DMS153 treated with DMSO at 0.1 percent for 48 hours (cell line): ENCODE data around the gene SCYGR2.

ENCODE experiments used
- DNase-seq: peaks from one replicate; lab custom pipeline; 2025; ENCODE audit not compliant: unreplicated experiment; lab: John Stamatoyannopoulos, UW

SCYGR2 gene

DNA sequence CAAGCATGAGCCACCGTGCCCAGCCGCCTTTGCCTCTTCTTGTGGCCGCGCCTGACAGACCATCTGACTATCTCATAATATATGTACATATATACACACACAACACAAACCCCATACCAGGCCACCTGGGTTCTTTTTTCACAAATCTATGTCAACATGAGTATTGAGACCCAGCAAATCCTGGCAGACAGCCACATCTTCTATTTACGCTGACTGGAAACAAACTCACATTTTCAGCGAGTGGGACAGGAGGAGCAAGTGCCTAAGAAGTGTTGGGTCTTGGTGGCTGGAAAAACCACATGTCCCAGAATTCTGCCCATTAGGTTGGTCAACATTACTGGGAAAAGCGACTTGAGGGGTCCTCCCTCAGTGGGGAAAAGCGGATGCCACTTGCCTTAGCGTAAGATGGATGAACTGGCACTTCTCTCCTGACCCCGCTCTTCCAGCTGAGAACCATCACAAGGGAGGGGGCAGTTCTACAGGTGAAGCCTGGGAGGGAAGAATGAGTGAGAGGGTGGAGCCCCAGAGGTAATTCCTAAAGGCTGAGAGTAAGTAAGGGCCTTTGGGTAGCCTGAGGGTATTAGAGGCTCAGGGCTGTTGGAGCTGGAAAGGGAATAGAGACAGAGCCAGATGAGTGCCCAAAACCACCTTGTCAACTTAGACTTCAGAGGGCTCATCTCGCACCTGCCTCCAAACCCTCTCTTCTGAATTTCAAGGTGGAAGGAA is 14.0 kb downstream of the SCYGR2 start:
- no peak for DNase-seq

DNA sequence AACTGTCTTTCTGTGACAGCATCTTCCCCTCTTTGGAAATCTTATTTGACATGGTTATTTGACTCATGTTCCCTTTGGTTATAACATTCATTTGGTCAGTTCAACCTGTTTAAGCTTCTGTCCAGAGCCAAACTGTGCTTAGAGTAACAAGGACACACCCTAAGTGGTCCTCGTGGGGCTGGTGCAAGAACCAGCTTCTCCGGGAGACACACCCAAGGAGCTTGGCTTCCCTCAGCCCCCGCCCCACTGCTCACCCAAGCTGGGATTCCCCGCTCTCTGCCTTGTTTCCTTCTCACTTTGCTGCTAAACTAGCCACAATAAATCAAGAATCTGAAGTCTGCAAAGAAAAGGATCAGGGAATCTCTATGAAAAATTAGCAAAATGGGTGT is 14.6 kb downstream of the SCYGR2 start:
- DNase-seq: no peak

DNA sequence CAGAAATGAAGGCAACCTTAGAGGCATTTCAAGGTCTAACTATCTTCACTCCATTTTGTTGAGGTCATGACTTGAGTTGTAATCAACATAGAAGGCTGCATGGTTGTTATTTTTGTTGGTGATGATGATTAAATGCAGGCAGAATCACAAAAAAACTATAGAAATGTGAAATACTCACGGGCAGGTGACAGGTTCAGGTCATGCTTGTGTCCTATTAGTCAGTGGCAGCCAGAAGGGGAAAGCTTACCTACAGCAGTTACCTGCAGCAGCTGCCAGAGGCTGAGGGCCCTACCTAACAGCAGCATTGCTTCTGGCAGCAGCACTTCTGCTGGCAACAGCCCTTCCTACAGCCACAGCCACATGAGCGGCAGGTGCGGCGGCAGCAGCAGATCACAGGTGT is 15.6 kb downstream of the SCYGR2 start:
- DNase-seq: no peak

DNA sequence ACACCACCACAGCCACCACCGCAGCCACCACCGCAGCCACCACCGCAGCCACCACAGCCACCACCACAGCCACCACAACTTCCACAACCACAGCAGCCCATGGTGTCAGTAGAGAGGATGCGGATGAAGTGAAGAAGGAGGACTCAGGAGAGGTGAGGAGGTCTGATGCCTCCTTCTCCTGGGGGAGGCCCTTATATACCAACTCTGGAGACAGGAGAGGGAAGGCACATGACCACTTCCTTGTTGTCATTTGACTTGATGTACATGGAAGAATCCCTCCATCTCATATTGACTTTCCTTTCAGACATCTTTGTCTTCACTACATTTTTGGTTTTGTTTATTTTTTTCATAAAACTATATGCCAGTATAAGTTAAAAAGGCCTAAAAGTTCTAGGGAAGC is 16.0 kb downstream of the SCYGR2 start, which contains the start of gene SCYGR3:
SCYGR3 (minus strand) TSS at position 101 of the 400 bp plus-strand sequence; CDS start at position 101, 0 bp downstream.
- no peak for DNase-seq

DNA sequence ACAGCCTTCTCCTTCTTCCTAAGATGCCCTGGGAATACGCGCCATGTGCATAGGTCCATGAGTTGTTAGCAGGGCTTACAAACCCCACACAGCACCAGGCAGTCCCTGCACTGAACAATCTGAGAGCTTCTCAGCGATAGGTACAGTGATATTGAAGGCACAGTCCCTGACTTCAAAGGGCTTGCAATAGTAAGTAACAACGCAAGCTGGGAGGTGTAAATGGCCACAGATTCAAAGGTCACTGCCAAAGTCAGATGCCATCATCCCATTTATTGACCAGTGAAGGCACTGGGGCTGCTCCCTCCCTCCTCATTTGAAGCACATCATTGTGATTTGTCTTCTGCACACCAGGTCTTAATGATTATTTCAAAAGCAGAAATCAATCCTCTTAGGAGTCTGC is 16.5 kb downstream of the SCYGR2 start:
- no peak for DNase-seq

DNA sequence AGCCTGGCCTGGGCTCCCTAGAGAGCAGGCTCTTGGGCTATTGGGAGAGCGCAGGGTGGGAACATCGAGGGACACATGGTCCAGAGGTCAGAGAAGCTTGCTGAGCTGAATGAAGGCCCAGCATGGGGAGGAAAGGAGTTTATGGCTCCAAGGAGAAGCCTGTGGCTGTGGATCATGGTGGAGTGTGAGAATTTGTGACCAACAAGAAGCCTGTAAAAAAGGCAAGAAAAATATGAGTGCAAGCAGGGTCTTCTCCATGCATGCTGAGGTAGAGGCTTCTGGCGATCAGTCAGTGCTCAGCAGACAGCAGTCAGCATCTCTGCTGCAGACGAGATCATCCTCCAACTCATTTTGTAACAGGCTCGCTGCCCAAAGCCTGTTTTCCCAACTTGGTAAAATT is 17.2 kb downstream of the SCYGR2 start:
- no peak for DNase-seq

DNA sequence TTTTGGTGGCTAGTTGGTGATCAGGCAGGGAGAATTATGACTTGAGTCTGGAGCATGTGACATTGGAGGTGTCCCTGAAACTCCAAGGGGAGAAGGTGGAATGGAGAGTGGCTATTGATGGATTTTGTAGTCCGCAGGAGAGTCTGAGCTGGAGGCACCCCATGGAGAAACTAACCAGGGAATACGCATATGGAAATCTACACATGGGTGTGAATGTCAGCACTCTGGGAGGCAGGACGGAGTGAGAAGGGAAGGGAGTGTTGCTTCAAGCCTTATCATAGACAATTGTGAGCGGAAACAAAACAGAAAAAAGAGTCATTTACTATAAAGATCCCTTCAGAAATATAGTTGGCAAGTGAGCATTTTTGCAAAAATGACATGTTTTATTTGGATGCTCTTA is 17.9 kb downstream of the SCYGR2 start:
- DNase-seq: no peak

DNA sequence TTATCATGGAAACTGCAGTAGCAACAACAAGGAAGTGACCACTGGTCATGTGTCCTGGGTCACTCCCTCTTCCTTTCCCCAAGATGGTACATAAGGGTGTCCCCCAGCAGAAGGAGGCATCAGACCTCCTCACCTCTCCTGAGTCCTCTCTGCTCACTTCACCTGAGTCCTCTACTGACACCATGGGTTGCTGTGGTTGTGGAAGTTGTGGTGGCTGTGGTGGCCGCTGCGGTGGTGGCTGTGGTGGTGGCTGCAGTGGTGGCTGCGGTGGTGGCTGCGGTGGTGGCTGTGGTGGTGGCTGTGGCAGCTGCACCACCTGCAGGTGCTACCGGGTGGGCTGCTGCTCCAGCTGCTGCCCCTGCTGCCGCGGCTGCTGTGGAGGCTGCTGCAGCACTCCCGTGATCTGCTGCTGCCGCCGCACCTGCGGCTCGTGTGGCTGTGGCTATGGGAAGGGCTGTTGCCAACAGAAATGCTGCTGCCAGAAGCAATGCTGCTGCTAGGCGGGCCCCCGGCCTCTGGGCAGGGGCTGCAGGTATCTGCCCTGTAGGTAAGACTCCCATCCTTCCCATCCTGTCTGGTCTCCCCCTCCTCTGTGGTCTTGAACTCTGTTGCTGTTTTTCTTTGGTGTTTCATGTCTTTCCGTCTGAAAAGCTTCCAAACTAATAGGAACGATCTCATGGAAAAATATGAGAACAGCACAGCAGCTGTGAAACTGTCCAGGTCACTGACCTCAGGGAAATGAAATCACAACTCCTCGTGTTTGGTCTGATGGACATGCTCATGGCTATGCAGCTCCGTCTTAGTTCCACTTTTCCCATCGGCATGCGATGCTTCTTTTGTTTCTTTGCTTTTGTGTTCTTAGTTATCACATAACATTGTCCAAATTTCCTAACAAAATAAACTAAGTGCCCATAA is 18.9 kb downstream of the SCYGR2 start, which contains the start of gene SCYGR4:
SCYGR4 (plus strand) TSS at position 183 of the 915 bp plus-strand sequence; CDS start at position 183, 0 bp downstream.
- no peak for DNase-seq

DNA sequence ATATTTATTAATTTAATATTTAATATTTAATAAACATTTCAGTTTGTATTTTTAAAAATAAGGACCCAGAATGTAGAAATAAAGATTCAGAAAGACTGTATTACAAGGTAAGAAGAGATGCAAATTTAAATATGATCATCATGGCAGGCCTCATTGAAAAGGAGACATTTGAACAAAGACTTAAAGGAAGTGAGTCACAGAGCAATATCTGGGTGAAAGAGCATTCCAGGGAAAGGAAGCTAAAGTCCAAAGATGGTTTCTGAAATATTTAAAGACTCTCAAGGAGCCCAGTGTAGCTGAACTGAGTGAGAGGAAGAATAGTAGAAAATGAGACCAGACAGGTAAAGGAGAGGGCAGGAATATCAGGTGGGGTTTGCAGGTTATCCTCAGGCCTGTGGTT is 24.5 kb downstream of the SCYGR2 start:
- DNase-seq: no peak

DNA sequence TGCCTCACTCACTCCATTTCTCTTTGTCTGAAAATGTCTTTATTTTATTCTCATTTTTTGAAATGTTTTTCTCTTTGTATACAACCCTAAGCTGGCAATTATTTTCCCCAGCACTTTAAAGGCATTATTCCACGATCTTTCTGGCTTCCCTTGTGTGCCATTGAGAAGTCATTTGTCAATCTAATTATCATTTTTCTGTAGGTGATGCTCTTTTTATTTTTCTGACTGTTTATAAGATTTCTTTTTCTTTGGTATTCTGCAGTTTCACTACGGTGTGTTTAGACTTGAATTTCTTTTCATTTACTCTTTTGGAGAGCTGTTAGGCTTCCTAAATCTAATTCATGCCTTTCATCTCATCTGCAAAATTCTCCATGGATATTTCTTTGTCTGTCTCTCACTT is 26.7 kb downstream of the SCYGR2 start:
- no peak for DNase-seq

DNA sequence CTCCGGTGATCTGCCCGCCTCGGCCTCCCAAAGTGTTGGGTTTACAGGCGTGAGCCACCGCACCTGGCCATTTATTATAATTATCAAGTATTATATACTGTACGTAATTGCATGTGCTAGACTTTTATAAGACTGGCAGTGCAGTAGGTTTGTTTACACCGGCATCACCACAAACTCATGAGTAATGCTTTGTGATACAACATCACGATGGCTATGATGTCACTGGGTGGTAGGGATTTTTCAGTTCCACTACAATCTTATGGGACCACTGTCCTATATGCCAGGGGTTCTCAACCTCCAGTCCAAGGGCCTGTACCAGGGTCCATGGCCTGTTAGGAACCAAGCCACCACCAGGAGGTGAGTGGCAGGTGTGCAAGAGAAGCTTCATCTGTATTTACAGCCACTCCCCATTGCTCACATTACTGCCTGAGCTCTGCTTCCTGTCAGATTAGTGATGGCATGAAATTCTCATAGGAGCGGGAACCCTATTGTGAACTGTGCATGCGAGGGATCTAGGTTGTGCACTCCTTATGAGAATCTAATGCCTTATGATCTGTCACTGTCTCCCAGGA is 28.0 kb downstream of the SCYGR2 start:
- no peak for DNase-seq

DNA sequence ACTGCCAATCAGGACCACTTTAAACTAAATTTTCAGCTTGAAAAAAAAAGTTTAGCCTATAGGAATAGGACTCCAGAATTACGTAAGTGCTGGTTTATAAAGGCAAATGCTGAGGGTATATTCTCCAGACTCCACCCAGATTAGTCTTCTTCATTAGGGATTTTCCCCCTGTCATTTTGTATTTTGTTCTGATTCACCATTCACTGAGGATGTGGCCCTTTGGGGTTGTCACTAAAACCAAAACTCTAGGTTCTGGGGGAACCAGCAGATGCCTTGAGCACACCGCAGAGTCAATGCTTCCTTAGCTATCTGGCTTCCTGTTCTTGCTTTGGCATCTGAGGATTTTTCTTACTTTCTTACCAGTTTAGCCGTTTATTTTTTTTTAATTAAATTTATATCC is 29.1 kb downstream of the SCYGR2 start:
- DNase-seq: no peak

DNA sequence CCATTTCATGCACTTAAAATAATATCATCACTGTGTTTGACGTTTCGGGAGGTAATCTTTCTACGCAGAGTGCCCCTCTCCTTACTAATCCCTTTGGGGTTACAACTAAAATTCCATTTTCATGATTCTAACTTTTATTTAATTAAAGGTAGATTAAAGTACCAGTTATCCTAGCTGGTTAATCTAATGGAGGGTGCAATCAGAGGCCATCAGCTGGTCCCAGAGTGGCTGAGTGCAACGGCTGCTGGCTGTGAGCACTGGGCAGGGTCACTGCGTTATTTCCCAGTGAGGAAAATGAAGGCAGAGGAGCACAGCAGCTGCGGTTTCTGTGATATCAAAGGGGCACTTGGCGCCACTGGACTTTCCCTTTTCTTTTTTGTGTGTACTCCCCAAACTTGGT is 30.7 kb downstream of the SCYGR2 start:
- DNase-seq: no peak

DNA sequence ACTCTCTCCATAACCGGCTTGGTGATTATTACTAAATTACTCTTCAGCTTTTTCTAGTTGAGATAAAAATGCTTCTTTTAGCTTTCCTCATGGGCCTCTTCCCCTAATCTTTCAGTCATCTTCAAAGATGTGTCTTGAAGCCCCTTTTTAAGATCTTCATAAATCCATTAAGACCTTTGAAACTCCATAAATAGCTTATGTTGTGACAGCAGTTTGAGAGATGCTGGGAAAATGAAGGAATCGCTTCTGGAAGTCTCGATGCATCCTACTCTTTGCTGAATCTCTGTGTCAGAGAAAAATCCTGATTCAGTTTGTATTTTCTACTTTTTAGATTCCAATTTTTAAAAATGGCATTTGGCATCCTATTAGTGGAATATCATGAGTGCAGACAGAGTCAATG is 31.6 kb downstream of the SCYGR2 start:
- no peak for DNase-seq

DNA sequence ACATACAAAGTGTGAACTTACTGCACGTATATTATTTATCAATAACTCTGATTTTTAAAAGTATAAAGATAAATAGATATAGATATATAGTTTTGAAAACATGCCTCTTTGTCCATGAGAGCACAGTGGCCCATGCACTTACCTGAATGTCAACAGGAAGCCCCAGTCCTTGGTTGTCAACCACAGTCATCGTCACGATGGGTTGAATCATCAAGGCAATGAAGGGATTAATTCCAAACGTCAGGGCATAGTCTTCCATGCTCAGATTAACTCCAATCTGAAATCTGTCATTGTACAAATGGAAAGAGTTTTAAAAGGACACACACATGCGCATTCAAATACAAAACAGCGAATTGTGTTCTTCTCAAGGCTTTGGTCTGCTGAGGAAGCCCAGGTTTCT is 34.1 kb downstream of the SCYGR2 start:
- DNase-seq: no peak

DNA sequence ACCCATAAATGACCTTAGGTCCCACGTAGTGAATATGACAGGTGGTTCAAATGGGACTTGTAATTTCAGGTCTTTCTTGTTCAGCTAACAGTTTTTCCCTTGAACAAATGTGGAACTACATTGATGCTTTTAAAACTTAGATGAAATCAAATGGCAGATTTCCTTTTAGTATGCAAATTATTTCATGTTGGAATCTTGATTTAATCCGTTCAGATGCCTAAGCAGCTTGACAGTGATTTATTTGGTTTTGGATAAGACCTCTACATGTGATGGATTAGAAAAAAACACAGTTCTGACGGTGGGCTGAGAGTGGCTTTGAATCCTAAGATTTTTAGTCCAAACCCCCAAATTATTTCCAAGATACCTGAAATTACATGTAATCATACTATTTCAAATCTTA is 35.5 kb downstream of the SCYGR2 start:
- DNase-seq: no peak

DNA sequence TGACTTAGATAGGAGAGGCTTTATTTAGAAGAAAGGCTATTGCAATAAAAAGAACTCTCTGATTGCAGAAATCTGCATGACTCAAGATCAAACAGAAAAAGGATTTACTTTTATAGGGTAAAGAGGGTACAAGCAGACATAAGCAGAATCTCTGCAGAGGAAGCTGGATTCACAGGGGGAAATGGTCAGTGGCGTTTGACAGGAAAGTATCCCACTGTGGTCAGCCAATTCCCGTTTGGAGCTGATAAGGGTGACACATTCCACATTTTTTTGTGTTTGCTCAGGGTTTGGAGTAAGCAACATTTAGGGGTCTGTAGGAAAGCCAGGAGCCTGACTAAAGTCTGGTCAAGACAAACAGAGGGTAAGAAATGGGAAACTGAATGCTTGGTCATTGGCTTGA is 44.0 kb downstream of the SCYGR2 start:
- no peak for DNase-seq

DNA sequence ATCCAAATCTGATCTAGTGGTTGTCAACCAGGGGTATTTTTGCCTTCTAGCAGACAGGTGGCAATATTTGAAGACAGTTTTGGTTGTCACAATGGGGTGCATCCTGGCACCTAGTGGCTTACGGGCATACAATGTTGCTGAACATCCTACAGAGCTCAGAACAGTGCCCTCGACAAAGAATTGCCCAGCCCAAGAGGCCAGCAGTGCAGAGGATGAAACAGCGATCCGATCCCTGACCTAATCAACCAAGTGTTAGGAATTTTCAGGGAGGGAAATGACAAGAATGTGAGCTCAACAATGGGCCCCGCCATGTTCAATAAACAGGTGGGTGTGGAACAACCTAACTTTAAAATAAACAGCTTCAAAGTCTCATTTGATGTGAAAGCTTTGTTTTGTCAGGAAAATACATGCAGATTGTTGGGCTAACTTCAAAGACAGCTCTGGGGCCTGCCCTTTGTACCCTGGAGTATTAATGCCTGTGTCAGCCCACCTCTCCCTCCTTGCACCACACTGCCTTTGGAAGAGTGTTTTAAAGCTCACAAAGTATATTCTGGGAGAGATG is 45.4 kb downstream of the SCYGR2 start:
- DNase-seq: no peak
